ENCODE results near the gene SMAD6. TPM values are rescaled to one million over a fixed set of nuclear protein-coding genes. Genes with fewer than 3 reads are reported as not detected.

SMAD6 gene
- total and polyA plus RNA-seq, 2 experiments from 2014 or later, result 1.6 to 15.7 TPM

GRCh38 chr15:66743703-66744536, 41.9 kb downstream of the SMAD6 start:
- DNase-seq (ENCODE audit: low spot score) (peak; percentile 21), ATAC-seq (no peak)
- peaks cover 14% of the 10 kb centered on the region for H3K27me3 Mint-ChIP-seq (ENCODE audit: insufficient read depth, low read depth, poor library complexity)
- H3K27ac Mint-ChIP-seq, result no peak overlapping the region
- H3K9me3 Mint-ChIP-seq, result no peaks in the 10 kb centered on the region
- no peaks in the 10 kb centered on the region for H3K27me3 ChIP-seq (ENCODE audit: insufficient read depth)
- peaks cover 4% of the 10 kb centered on the region; the same call in 1 of the 2 replicates for H4K20me1 ChIP-seq (replicated peaks; ENCODE audit: insufficient read depth)
- H3K4me1 Mint-ChIP-seq, result peaks cover 49% of the 10 kb centered on the region
- H3K36me3 Mint-ChIP-seq (ENCODE audit: low read depth), result no peaks in the 10 kb centered on the region
- no peaks in the 10 kb centered on the region for H3K9me2 ChIP-seq (ENCODE audit: insufficient read depth)
- no peak for TF ChIP-seq EZH2 (IDR thresholded peaks at IDR 0.05; ENCODE audit: low read depth, unreplicated experiment)
- no peak for TF ChIP-seq CTCF (conservative IDR thresholded peaks at IDR 0.05; ENCODE audit: low read depth in 2 of 2)
- no peak for TF ChIP-seq EZH2phosphoT487 (IDR thresholded peaks at IDR 0.05; ENCODE audit: unreplicated experiment)
- TF ChIP-seq REST (IDR thresholded peaks at IDR 0.05; ENCODE audit: unreplicated experiment), result no peak
- TF ChIP-seq ZNF331 (CRISPR knock-in tag; IDR thresholded peaks at IDR 0.05; ENCODE audit: low read depth), result no peak
- no peak for TF ChIP-seq CREB1 (CRISPR knock-in tag; IDR thresholded peaks at IDR 0.05; ENCODE audit: low read depth)
- TF ChIP-seq ZNF114 (CRISPR knock-in tag; IDR thresholded peaks at IDR 0.05), result no peak
- TF ChIP-seq ZNF462 (CRISPR knock-in tag; IDR thresholded peaks at IDR 0.05), result no peak
- TF ChIP-seq ETS1 (IDR thresholded peaks at IDR 0.05), result no peak
- no peak for TF ChIP-seq STAT1 (IDR thresholded peaks at IDR 0.05; ENCODE audit: unreplicated experiment)
- no peak for TF ChIP-seq NANOG (IDR thresholded peaks at IDR 0.05; ENCODE audit: borderline replicate concordance)
- no peak for TF ChIP-seq POLR2AphosphoS5 (IDR thresholded peaks at IDR 0.05; ENCODE audit: low read depth)
- H2AFZ ChIP-seq, result no peak overlapping the region
- H3K4me3 ChIP-seq, result no peak overlapping the region
- no peaks in the 10 kb centered on the region for H3K36me3 ChIP-seq (ENCODE audit: insufficient read depth)
- H3K79me2 ChIP-seq (replicated peaks; ENCODE audit: insufficient read depth), result no peaks in the 10 kb centered on the region
- peaks cover 3% of the 10 kb centered on the region; the same call in 1 of the 2 replicates for H3F3A ChIP-seq (replicated peaks; ENCODE audit: low read depth)
- peaks cover 46% of the 10 kb centered on the region for H3K4me1 ChIP-seq (ENCODE audit: insufficient read depth)
- H3K4me3 Mint-ChIP-seq, result no peak overlapping the region
- H3K27ac ChIP-seq (ENCODE audit: low read depth), result peak overlapping the region; percentile 87
- 0 out of 2 replicates have a peak overlapping the region, but pooled peaks have one; percentile 55 for H3K4me2 ChIP-seq
